Measurements from ENCODE around the gene TMEM132A.

- TF ChIP-seq EP300 (IDR thresholded peaks at IDR 0.05): no peak
- TF ChIP-seq, protein P1, sequence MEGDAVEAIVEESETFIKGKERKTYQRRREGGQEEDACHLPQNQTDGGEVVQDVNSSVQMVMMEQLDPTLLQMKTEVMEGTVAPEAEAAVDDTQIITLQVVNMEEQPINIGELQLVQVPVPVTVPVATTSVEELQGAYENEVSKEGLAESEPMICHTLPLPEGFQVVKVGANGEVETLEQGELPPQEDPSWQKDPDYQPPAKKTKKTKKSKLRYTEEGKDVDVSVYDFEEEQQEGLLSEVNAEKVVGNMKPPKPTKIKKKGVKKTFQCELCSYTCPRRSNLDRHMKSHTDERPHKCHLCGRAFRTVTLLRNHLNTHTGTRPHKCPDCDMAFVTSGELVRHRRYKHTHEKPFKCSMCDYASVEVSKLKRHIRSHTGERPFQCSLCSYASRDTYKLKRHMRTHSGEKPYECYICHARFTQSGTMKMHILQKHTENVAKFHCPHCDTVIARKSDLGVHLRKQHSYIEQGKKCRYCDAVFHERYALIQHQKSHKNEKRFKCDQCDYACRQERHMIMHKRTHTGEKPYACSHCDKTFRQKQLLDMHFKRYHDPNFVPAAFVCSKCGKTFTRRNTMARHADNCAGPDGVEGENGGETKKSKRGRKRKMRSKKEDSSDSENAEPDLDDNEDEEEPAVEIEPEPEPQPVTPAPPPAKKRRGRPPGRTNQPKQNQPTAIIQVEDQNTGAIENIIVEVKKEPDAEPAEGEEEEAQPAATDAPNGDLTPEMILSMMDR (IDR thresholded peaks at IDR 0.05): no peak
- no peak for TF ChIP-seq POLR2A (IDR thresholded peaks at IDR 0.05)
- TF ChIP-seq POLR2AphosphoS5 (IDR thresholded peaks at IDR 0.05): no peak
These were observed 49.4 kb downstream of the TMEM132A start for GRCh38 chr11:60973699-60974098.

Data from suprapubic skin (tissue), 4 donors.